8988T (cell line): ENCODE data around the gene PHLDB3.

Experiments used
- DNase-seq: peaks from one replicate; pipeline ENCODE4 v3.0.0; 2011

Gene PHLDB3

GRCh38 chr19:43496960-43497359 lies 7.6 kb downstream of the PHLDB3 start:
- DNase-seq = no peak

GRCh38 chr19:43495082-43495481 lies 9.5 kb downstream of the PHLDB3 start:
- no peak for DNase-seq

GRCh38 chr19:43490759-43491158 lies 13.8 kb downstream of the PHLDB3 start:
- no peak for DNase-seq

GRCh38 chr19:43489979-43490599 lies 14.5 kb downstream of the PHLDB3 start:
- no peak for DNase-seq

GRCh38 chr19:43489310-43489709 lies 15.2 kb downstream of the PHLDB3 start:
- DNase-seq = no peak

GRCh38 chr19:43488179-43488578 lies 16.4 kb downstream of the PHLDB3 start:
- DNase-seq = no peak

- DNase-seq = no peak
These were observed 18.1 kb downstream of the PHLDB3 start for GRCh38 chr19:43486412-43486811.

GRCh38 chr19:43485951-43486350 lies 18.6 kb downstream of the PHLDB3 start:
- DNase-seq = no peak

GRCh38 chr19:43483281-43483680 lies 21.3 kb downstream of the PHLDB3 start:
- no peak for DNase-seq

- no peak for DNase-seq
These were observed 22.4 kb downstream of the PHLDB3 start for GRCh38 chr19:43482193-43482592.

- no peak for DNase-seq
These were observed 22.8 kb downstream of the PHLDB3 start for GRCh38 chr19:43481701-43482100.

GRCh38 chr19:43480574-43480973 lies 24.0 kb downstream of the PHLDB3 start:
- DNase-seq = no peak

GRCh38 chr19:43479961-43480561 lies 24.5 kb downstream of the PHLDB3 start:
- no peak for DNase-seq

- no peak for DNase-seq
These were observed 25.3 kb downstream of the PHLDB3 start for GRCh38 chr19:43479226-43479625.

GRCh38 chr19:43478323-43478722 lies 26.2 kb downstream of the PHLDB3 start:
- no peak for DNase-seq

GRCh38 chr19:43476606-43477005 lies 27.9 kb downstream of the PHLDB3 start:
- no peak for DNase-seq

GRCh38 chr19:43474986-43475705 lies 29.4 kb downstream of the PHLDB3 start:
- peak; percentile 79 for DNase-seq

GRCh38 chr19:43474487-43474886 lies 30.1 kb downstream of the PHLDB3 start:
- DNase-seq = no peak

GRCh38 chr19:43471091-43471490 lies 33.5 kb downstream of the PHLDB3 start:
- DNase-seq = no peak

GRCh38 chr19:43470288-43470687 lies 34.3 kb downstream of the PHLDB3 start:
- no peak for DNase-seq

GRCh38 chr19:43469160-43469480 lies 35.4 kb downstream of the PHLDB3 start:
- no peak for DNase-seq

GRCh38 chr19:43468354-43469159 lies 36.0 kb downstream of the PHLDB3 start:
- DNase-seq = no peak

GRCh38 chr19:43467730-43468129 lies 36.8 kb downstream of the PHLDB3 start:
- no peak for DNase-seq

GRCh38 chr19:43467276-43467675 lies 37.3 kb downstream of the PHLDB3 start:
- no peak for DNase-seq
